Measurements from ENCODE around the gene TMTC1.

- TF ChIP-seq ZNF274 (IDR thresholded peaks at IDR 0.05; ENCODE audit: low read depth, low read length) (no peak), SUZ12 (IDR thresholded peaks at IDR 0.05; ENCODE audit: extremely low read depth, insufficient read depth, insufficient read length) (no peak), YY1 (IDR thresholded peaks at IDR 0.05; ENCODE audit: insufficient read depth, insufficient read length) (no peak)
These were observed 10.7 kb downstream of the TMTC1 start for GRCh38 chr12:29773076-29773475.
